Germinal center (tissue), 1 donor: Measurements from ENCODE around the gene GTF2F2.
"Not testable (repeated sequence)": the region's sequence is repeated elsewhere in the genome, so short reads cannot be mapped to it uniquely, and the experiment has no call there.

Experiments
- DNase-seq: peaks from one replicate; pipeline ENCODE4 v3.0.0; 2012; ENCODE audit warnings: mixed read lengths, low spot score

GTF2F2 gene

GRCh38 chr13:45256254-45256653 lies 135.9 kb downstream of the GTF2F2 start:
- no peak for DNase-seq

GRCh38 chr13:45257638-45258333 lies 137.5 kb downstream of the GTF2F2 start:
- no peak for DNase-seq

- no peak for DNase-seq
Measured at GRCh38 chr13:45258334-45258675, 138.0 kb downstream of the GTF2F2 start.

- no peak for DNase-seq
Measured at GRCh38 chr13:45267215-45267614, 146.9 kb downstream of the GTF2F2 start.

- DNase-seq: no peak
Measured at GRCh38 chr13:45269204-45269603, 148.9 kb downstream of the GTF2F2 start.

- peak; percentile 13 for DNase-seq
Measured at GRCh38 chr13:45276913-45277312, 156.6 kb downstream of the GTF2F2 start.

GRCh38 chr13:45278096-45278645 lies 157.9 kb downstream of the GTF2F2 start:
- no peak for DNase-seq

GRCh38 chr13:45280011-45280410 lies 159.7 kb downstream of the GTF2F2 start:
- DNase-seq: no peak

- DNase-seq: peak; percentile 69
Measured at GRCh38 chr13:45280751-45281634, 160.7 kb downstream of the GTF2F2 start.

- no peak for DNase-seq
Measured at GRCh38 chr13:45282994-45283393, 162.7 kb downstream of the GTF2F2 start.

GRCh38 chr13:45289936-45290563 lies 169.7 kb downstream of the GTF2F2 start:
- no peak for DNase-seq

- DNase-seq: no peak
Measured at GRCh38 chr13:45292176-45292575, 171.9 kb downstream of the GTF2F2 start.

- no peak for DNase-seq
Measured at GRCh38 chr13:45295536-45295935, 175.2 kb downstream of the GTF2F2 start.

- no peak for DNase-seq
Measured at GRCh38 chr13:45296259-45296658, 175.9 kb downstream of the GTF2F2 start.

GRCh38 chr13:45297456-45298205 lies 177.3 kb downstream of the GTF2F2 start:
- no peak for DNase-seq

GRCh38 chr13:45298206-45298505 lies 177.8 kb downstream of the GTF2F2 start:
- DNase-seq: no peak

GRCh38 chr13:45298550-45298949 lies 178.2 kb downstream of the GTF2F2 start:
- not testable (repeated sequence) for DNase-seq

GRCh38 chr13:45299194-45299593 lies 178.9 kb downstream of the GTF2F2 start:
- DNase-seq: no peak

GRCh38 chr13:45300190-45300985 lies 180.1 kb downstream of the GTF2F2 start:
- DNase-seq: no peak

- DNase-seq: no peak
Measured at GRCh38 chr13:45301263-45301662, 181.0 kb downstream of the GTF2F2 start.

- no peak for DNase-seq
Measured at GRCh38 chr13:45302507-45302906, 182.2 kb downstream of the GTF2F2 start.
